ENCODE data around the gene SPEN. TPM values are rescaled to one million over a fixed set of nuclear protein-coding genes. Genes with fewer than 3 reads are reported as not detected.
A peak's percentile ranks its signal among the peaks of the same experiment; 100 is the strongest.

SPEN gene
- total and polyA plus RNA-seq, 2 of the 13 experiments (the other 11 are each of a cell fraction or from before 2014, with no cell fraction given): 4.8 to 14.0 TPM

- Histone ChIP-seq H3K27me3 (ENCODE audit: control insufficient read depth in 1 of 2, insufficient read depth in 2 of 2, low read length in 2 of 2) (no peaks in the 10 kb centered on the region), H3K4me3 (replicated peaks in 1 of 3; ENCODE audit: insufficient read depth in 1 of 3, low read depth in 2 of 3, low read length in 3 of 3) (no peak overlapping the region), H3K79me2 (ENCODE audit: insufficient read depth, low read length) (peaks cover under 1% of the 10 kb centered on the region), H4K20me1 (ENCODE audit: insufficient read depth, low read length) (peaks cover 3% of the 10 kb centered on the region; the same call in 1 of the 2 replicates), H3K9me3 (ENCODE audit: low read length) (no peaks in the 10 kb centered on the region), H2AFZ (ENCODE audit: low read length) (no peak overlapping the region), H3K4me2 (ENCODE audit: low read depth, low read length) (no peak overlapping the region), H3K9ac (ENCODE audit: insufficient read depth, low read depth, low read length) (no peak overlapping the region), H3K36me3 (replicated peaks in 1 of 2; ENCODE audit: control insufficient read depth in 1 of 2, insufficient read depth in 2 of 2, low read length in 2 of 2) (peaks cover under 1 to 10% of the 10 kb centered on the region in 2 experiments; a peak in 3 of 5 replicates), H3K27ac (ENCODE audit: extremely low read length, insufficient read depth, low read length) (no peak overlapping the region), H3K4me1 (ENCODE audit: insufficient read depth, low read length) (peaks cover 11% of the 10 kb centered on the region; the same call in 1 of the 2 replicates)
- POLR2A ChIA-PET: no interaction called here
- FAIRE-seq: no peak
- in situ Hi-C loops (cut with HindIII; ENCODE audit: extremely low pct_ligation_motif_present, low pct_unique_long_range_greater_than_20kb): no loop called here
- no TSS peak for BruUV-seq (replicated peaks)
- no peak for DNase-seq (ENCODE audit: low spot score)
- no peak for ATAC-seq
- CTCF ChIA-PET (ENCODE audit: low intra/inter-chr PET ratio, low total read pairs): no interaction called here
- intact Hi-C loops (cut with micrococcal nuclease; ENCODE audit: unreplicated experiment): no loop called here
- WGBS (ENCODE audit: low lambda C conversion rate): 95% methylated on average over 26 of the region's 27 CpGs
- TF ChIP-seq ARNT2 (CRISPR knock-in tag; IDR thresholded peaks at IDR 0.05; ENCODE audit: low read depth): no peak
- TF ChIP-seq XRCC5 (optimal IDR thresholded peaks at IDR 0.05; ENCODE audit: low read length): no peak
- TF ChIP-seq, protein P1, sequence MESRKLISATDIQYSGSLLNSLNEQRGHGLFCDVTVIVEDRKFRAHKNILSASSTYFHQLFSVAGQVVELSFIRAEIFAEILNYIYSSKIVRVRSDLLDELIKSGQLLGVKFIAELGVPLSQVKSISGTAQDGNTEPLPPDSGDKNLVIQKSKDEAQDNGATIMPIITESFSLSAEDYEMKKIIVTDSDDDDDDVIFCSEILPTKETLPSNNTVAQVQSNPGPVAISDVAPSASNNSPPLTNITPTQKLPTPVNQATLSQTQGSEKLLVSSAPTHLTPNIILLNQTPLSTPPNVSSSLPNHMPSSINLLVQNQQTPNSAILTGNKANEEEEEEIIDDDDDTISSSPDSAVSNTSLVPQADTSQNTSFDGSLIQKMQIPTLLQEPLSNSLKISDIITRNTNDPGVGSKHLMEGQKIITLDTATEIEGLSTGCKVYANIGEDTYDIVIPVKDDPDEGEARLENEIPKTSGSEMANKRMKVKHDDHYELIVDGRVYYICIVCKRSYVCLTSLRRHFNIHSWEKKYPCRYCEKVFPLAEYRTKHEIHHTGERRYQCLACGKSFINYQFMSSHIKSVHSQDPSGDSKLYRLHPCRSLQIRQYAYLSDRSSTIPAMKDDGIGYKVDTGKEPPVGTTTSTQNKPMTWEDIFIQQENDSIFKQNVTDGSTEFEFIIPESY (CRISPR knock-in tag; IDR thresholded peaks at IDR 0.05): peak; percentile 47; the same call in 1 of the 2 replicates
- no peak for TF ChIP-seq ZSCAN9 (CRISPR knock-in tag; IDR thresholded peaks at IDR 0.05; ENCODE audit: borderline replicate concordance)
- TF ChIP-seq, protein P2, sequence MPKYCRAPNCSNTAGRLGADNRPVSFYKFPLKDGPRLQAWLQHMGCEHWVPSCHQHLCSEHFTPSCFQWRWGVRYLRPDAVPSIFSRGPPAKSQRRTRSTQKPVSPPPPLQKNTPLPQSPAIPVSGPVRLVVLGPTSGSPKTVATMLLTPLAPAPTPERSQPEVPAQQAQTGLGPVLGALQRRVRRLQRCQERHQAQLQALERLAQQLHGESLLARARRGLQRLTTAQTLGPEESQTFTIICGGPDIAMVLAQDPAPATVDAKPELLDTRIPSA (CRISPR knock-in tag; IDR thresholded peaks at IDR 0.05; ENCODE audit: borderline replicate concordance): no peak
- no peak for TF ChIP-seq ZNF235 (CRISPR knock-in tag; IDR thresholded peaks at IDR 0.05; ENCODE audit: borderline replicate concordance)
- no peak for TF ChIP-seq ZNF10 (CRISPR knock-in tag; IDR thresholded peaks at IDR 0.05; ENCODE audit: borderline replicate concordance, low read depth)
- no peak for TF ChIP-seq ZNF660 (CRISPR knock-in tag; IDR thresholded peaks at IDR 0.05; ENCODE audit: borderline replicate concordance, low read depth)
- TF ChIP-seq ZXDC (CRISPR knock-in tag; IDR thresholded peaks at IDR 0.05): no peak
- TF ChIP-seq, protein P3, sequence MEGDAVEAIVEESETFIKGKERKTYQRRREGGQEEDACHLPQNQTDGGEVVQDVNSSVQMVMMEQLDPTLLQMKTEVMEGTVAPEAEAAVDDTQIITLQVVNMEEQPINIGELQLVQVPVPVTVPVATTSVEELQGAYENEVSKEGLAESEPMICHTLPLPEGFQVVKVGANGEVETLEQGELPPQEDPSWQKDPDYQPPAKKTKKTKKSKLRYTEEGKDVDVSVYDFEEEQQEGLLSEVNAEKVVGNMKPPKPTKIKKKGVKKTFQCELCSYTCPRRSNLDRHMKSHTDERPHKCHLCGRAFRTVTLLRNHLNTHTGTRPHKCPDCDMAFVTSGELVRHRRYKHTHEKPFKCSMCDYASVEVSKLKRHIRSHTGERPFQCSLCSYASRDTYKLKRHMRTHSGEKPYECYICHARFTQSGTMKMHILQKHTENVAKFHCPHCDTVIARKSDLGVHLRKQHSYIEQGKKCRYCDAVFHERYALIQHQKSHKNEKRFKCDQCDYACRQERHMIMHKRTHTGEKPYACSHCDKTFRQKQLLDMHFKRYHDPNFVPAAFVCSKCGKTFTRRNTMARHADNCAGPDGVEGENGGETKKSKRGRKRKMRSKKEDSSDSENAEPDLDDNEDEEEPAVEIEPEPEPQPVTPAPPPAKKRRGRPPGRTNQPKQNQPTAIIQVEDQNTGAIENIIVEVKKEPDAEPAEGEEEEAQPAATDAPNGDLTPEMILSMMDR (CRISPR knock-in tag; IDR thresholded peaks at IDR 0.05): peak; percentile 22; the same call in 1 of the 2 replicates
- TF ChIP-seq ZKSCAN8 (CRISPR knock-in tag; IDR thresholded peaks at IDR 0.05; ENCODE audit: borderline replicate concordance): no peak
- no peak for TF ChIP-seq ZNF547 (CRISPR knock-in tag; IDR thresholded peaks at IDR 0.05)
- TF ChIP-seq CEBPB (IDR thresholded peaks at IDR 0.05; ENCODE audit: borderline replicate concordance, low read depth, low read length): no peak
These were observed 105.1 kb downstream of the SPEN start for GRCh38 chr1:15952317-15953258.
